Measurements from ENCODE around the gene UROC1.

Gene UROC1

GRCh38 chr3:126540951-126541627 is 23.5 kb upstream of the UROC1 start:
- no peak for TF ChIP-seq CTCF (conservative IDR thresholded peaks at IDR 0.05; ENCODE audit: control insufficient read depth, insufficient read depth, low read depth, low read length)
- DNase-seq (ENCODE audit: low read depth), result no peak
- H3K4me3 ChIP-seq (ENCODE audit: control insufficient read depth, low read depth, low read length), result no peak overlapping the region

- no peak for TF ChIP-seq CTCF (conservative IDR thresholded peaks at IDR 0.05; ENCODE audit: control insufficient read depth, insufficient read depth, low read depth, low read length)
- no peak overlapping the region for H3K4me3 ChIP-seq (ENCODE audit: control insufficient read depth, low read depth, low read length)
- DNase-seq (ENCODE audit: low read depth), result peak; percentile 96
Observed at GRCh38 chr3:126540342-126540849, 22.8 kb upstream of the UROC1 start.

- TF ChIP-seq CTCF (conservative IDR thresholded peaks at IDR 0.05; ENCODE audit: control insufficient read depth, insufficient read depth, low read depth, low read length), result no peak
- DNase-seq (ENCODE audit: low read depth), result no peak
- no peak overlapping the region for H3K4me3 ChIP-seq (ENCODE audit: control insufficient read depth, low read depth, low read length)
Observed at GRCh38 chr3:126539558-126540250, 22.1 kb upstream of the UROC1 start.

- no peak for DNase-seq (ENCODE audit: low read depth)
- no peak for TF ChIP-seq CTCF (conservative IDR thresholded peaks at IDR 0.05; ENCODE audit: control insufficient read depth, insufficient read depth, low read depth, low read length)
- H3K4me3 ChIP-seq (ENCODE audit: control insufficient read depth, low read depth, low read length), result no peak overlapping the region
Observed at GRCh38 chr3:126538966-126539365, 21.4 kb upstream of the UROC1 start.

- no peak overlapping the region for H3K4me3 ChIP-seq (ENCODE audit: control insufficient read depth, low read depth, low read length)
- DNase-seq (ENCODE audit: low read depth), result no peak
- no peak for TF ChIP-seq CTCF (conservative IDR thresholded peaks at IDR 0.05; ENCODE audit: control insufficient read depth, insufficient read depth, low read depth, low read length)
Observed at GRCh38 chr3:126538316-126538715, 20.7 kb upstream of the UROC1 start.

- no peak for TF ChIP-seq CTCF (conservative IDR thresholded peaks at IDR 0.05; ENCODE audit: control insufficient read depth, insufficient read depth, low read depth, low read length)
- no peak for DNase-seq (ENCODE audit: low read depth)
Observed at GRCh38 chr3:126537730-126538281, 20.2 kb upstream of the UROC1 start.

More at GRCh38 chr3:126537730-126538281, 20.2 kb upstream of the UROC1 start:
- H3K4me3 ChIP-seq (ENCODE audit: control insufficient read depth, low read depth, low read length), result no peak overlapping the region

Measured in fibroblast of mammary gland (primary cell).